Measurements from ENCODE around the gene ZNF25.
"Not testable (repeated sequence)": the region's sequence is repeated elsewhere in the genome, so short reads cannot be mapped to it uniquely, and the experiment has no call there.

Gene ZNF25

DNA sequence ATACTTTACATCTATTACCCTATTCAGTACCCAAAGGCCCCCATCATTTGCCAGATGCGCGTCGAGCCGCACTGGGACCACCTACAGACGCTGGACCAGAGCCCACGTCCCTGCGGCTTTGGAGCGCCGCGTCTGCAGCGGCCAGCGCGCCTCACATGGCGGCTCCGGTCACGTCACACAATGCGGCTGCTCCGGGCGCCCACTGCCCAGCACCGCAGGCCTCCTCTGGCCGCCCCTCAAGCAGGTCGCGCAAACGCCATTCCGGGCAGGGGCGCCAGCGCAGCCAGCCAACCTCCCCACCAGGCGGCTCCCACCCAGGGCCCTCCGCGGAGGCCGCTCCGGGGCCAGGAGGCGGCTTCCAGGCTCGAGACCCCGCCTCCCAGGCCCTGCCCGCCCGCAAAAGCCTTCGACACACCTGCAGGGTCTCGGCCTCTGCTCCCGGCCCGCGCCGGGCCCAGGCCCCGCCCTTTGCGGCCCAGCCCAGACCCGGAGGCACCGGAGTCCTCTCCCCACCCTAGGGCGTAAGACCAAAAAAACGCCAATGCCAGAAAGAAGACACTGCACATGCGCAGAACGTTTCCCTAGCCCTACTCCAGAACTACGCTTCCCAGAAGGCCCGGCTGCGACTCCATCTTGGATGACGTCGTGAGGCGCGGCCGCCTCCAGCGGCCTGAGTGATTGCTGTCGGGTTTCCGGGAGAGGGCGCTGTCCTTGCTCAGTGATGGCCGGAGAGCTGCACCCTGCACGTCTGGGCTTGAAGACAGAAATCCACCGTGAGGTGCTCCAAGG lies at the start of gene ZNF25:
ZNF25 (minus strand) TSS at position 557 of the 789 bp plus-strand sequence. CDS start 4,925 bp downstream, outside the sequence.
- peak; percentile 99 for DNase-seq

DNA sequence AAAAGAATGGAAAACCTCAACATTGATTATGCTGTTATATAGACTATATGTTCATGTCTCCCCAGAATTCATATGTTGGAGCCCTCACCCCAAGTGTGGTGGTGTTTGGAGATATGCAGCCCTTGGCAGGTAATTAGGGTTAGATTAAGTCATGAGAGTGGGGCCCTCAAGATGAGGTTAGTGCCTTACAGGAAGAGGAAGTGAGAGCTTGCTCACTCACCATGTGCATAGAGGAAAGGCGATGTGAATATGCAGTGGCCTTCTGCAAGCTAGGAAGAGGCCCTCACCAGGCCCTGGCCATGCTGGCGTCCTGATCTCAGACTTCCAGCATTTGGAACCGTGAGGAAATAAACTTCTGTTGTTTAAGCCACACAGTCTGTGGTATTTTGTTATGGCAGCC lies 48.8 kb upstream of the ZNF25 start:
- DNase-seq = no peak

DNA sequence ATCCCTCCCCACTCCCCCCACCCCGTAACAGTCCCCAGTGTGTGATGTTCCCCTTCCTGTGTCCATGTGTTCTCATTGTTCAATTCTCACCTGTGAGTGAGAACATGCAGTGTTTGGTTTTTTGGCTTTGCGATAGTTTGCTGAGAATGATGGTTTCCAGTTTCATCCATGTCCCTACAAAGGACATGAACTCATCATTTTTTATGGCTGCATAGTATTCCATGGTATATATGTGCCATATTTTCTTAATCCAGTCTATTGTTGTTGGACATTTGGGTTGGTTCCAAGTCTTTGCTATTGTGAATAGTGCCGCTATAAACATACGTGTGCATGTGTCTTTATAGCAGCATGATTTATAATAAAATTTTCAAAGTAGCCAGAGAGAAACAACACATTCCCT lies 42.7 kb upstream of the ZNF25 start:
- DNase-seq = not testable (repeated sequence)

DNA sequence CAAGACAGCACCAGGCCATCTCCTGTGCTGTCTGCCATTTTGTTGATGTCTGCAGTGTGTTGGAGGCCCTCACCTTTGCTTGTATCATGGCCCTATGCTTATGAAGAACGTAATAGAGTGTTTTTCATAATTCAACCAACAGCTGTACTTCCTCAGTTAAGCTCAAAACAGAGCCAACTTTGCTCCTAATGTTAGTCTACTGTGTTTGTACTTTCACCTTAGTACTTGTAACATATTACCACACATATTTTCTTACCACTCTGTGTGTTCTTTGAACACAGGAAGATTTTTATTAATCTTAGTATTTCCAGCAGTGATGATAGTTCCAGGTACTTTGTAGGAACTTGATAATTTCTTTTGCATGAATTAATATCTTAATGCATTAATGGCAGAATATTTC lies 39.9 kb upstream of the ZNF25 start:
- no peak for DNase-seq

DNA sequence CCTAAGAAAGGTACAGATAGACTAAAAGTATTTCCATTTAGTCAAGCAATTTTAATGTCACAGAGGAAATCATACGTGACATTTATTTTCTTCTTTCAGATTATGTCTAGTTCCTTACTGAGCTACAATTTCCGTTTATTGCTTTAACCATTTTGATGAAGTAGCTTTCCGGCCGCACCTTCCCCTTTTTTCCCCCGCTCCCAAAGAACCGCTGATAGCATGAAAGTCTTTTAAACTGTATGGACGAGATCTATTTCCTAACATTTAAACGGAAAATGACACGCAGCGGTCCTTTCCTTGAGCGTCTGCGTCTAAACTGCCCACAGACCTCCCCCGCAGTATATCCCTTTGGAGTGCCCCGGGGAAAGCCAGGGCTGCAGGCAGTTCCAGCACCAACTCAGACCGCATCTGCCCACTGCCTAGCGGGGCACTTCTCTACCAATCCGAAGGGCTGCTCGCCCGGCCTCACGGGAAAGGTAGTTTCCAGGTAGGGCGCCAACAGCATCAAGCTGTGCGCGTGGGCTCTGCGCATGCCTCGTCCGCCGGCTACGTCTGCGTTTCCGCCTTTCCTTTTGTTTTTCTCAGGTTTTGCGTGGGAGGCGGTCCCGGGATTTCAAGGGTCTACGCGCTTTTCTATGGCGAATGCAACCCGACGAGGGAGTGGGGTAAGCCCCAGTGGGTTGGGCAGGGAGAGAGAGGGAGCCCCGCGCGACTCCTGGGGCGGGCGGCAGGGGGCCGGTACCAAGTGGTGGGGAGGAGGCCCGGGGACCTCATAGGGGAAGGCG lies 33.9 kb upstream of the ZNF25 start, which contains the start of gene ZNF33A:
ZNF33A (plus strand) TSS at position 557 of the 785 bp plus-strand sequence. CDS start 1,667 bp downstream, outside the sequence.
- DNase-seq = peak; percentile 97

DNA sequence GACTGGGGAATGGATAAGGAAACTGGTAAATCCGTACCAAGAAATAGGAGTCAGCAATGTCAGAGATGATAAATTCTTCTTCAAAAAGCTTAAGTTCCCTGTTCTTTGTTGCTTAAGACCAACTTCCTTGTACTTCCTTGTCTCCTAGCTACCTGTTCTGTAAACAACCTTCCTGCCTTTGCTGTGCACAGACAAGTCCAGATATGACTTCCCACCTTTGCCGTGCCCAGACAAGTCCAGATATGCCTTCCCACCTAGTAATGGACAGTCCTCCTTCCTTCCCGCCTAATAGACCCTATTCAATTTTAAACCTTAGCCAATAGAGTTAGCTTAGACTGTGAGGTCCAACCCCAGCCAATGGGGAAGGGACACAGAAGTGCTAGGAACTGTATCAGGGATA lies 31.5 kb upstream of the ZNF25 start:
- DNase-seq = no peak

DNA sequence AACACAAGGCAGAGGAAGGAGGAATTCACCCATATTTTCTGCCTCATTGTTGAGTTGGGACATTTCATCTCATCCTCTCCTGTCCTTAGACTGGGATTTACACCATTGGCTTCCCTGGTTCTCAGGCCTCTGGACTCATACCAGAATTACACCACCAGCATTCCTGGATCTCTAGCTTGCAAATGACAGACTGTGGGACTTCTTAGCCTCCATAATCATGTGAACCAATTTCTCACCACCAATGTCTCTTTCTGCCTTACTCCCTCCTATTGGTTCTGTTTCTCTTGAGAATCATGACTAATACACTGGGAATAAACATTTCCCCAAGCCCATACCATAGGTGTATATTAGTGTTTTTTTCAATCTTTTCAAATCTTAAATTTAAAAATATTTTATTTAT lies 31.1 kb upstream of the ZNF25 start:
- DNase-seq = no peak

DNA sequence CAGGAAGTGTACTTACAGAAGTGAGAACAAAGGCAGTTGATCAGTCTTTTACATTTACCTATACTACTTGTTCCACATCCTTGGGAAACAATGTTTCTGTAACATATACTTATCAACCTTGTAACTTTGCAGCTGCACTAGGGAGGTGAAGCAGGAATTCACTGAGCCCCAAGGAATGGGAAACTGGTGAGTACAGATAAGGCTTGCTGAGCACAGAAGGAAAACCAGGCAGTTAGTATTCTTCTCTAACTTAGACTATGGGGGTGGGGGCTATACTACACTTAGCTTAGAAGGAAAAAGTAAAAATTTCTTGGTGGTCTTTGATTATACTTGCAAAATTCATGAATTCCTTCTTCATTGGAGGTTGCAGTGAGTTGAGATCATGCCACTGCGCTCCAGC lies 27.1 kb upstream of the ZNF25 start:
- DNase-seq = no peak

DNA sequence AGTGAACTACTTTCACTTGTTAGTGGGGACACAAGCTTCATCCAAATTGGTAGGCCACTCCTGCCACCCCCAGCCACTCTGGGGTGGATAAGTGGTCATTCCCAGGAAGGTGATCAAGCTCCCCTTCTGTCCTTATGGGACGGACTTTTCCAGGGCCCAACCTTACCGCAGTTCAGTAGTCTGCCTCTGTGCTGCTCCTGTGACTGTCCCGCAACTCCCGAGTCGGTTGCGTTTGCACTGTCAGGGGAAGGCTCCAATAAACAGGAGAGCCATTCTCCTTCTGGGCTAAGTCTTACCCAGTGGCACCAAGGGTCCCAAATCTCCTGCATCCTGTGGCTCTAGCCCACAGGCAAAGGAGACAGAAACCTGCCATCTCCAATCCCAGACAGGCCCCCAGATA lies 26.6 kb upstream of the ZNF25 start:
- no peak for DNase-seq

DNA sequence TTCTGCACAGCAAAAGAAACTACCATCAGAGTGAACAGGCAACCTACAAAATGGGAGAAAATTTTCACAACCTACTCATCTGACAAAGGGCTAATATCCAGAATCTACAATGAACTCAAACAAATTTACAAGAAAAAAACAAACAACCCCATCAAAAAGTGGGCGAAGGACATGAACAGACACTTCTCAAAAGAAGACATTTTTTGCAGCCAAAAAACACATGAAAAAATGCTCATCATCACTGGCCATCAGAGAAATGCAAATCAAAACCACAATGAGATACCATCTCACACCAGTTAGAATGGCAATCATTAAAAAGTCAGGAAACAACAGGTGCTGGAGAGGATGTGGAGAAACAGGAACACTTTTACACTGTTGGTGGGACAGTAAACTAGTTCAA lies 24.0 kb upstream of the ZNF25 start:
- DNase-seq = not testable (repeated sequence)

DNA sequence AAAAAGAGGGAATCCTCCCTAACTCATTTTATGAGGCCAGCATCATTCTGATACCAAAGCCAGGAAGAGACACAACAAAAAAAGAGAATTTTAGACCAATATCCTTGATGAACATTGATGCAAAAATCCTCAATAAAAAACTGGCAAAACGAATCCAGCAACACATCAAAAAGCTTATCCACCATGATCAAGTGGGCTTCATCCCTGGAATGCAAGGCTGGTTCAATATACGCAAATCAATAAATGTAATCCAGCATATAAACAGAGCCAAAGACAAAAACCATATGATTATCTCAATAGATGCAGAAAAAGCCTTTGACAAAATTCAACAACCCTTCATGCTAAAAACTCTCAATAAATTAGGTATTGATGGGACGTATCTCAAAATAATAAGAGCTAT lies 22.5 kb upstream of the ZNF25 start:
- DNase-seq = not testable (repeated sequence)

DNA sequence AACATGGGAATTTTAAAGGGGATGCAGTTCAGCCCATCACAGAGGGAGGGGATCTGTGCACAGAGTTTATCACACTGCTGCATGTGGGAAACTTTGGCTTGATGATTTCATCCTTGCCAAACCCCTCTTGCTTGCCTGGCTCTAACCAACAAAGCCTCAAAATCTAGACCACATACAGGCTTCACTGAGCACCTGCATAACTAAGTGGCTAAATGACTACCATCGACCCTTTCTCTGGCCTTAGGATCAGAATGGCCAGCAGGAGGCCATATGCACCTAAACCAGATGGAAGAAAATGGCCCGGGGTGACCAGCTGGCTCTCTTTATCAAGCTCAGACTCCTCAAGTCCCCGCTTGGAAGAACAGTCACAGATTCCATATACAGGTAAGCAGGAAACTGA lies 15.6 kb upstream of the ZNF25 start:
- DNase-seq = peak; percentile 9

DNA sequence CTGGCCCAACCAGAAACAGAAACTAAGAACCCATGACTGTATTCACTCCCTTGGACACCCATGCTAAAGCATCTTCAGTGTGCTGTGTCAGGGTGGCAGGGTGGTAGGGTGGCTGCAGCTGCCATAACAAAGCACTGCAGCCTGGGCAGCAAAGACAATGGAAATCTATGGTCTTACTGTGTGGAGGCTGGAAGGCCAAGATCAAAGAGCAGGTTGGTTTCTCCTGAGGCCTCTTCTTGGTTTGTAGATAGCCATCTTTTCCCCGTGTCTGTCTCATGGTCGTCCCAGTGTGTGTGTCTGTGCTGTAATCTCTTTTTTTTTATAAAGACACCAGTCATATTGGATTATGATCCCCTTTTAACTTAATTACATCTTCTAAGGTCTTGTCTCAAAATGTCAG lies 15.2 kb upstream of the ZNF25 start:
- DNase-seq = no peak

DNA sequence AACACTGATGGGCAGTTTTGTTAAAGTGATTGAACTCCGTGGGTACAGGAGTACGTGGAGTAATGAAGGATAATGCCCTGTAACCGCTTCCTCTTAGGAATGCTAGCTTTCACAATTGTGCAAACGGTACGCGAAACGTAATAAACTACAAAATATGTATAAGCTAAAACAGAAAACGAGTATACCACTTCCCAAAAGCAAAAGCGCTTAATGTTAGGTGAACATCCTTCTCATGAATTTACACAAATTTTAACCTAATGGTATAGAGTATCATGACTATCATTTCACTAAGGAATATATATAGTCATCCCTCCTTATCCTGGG lies 395 bp upstream of the ZNF25 start:
- no peak for DNase-seq

DNA sequence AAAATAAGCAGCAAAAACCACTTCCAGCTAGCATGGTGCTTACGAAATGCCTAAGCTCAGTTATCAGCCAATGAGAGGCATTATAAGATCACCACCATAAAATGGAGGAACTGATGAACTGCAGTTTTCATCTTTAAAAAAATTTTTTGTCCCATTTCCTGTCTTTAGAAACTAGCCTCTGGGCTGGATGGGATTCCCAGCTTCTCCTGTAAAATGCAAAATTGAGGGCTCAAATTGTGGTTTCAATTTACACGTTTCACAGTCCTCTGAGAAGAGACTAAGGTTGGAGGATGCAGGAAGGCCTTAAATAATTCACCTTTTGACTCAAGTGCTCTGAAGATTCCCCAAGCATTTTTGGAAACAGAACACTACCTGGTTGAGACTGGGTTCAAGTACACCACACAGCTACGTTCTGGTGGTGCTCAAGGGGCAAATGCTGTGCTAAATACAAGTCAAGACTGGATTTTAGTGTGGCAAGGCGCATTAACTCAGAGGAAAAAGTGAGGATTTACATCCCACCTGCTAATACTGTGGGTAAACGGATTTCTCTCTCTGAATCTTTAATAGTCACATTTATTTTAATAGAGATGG lies 951 bp downstream of the ZNF25 start:
- no peak for DNase-seq

DNA sequence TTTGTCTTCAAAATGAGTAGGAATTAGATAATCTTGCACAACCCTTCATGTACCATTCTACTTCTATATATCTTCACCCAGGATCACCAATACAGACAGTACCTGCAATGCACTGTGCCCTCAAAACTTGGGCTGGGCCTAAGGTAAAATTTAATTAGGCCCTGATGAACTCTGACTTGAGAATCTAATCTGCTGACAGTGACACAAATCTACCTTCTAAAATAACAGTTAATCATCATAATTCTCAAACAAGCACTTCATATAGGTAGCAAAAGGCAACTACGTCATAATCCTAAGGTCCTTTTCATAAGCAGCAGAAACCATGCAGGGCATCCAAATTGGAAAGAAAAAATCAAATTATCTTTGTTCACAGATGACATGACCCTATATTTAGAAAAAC lies 4.1 kb downstream of the ZNF25 start:
- no peak for DNase-seq

DNA sequence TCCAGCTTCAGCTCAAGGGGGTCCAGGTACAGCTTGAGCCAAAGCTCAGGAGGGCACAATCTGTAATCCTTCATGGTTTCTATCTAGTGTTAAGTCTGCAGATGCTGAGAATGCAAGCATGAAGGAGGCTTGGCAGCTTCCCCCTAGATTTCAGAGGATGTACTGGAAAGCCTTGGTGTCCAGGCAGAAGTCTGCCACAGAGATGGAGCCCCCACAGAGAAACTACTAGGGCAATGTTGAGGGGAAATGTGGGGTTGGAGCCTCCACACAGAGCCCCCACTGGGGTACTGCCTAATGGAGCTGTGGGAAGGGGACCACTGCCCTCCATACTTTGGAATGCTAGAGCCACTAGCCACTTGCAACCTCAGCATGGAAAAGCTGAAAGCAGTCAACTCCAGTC lies 11.4 kb downstream of the ZNF25 start:
- no peak for DNase-seq

DNA sequence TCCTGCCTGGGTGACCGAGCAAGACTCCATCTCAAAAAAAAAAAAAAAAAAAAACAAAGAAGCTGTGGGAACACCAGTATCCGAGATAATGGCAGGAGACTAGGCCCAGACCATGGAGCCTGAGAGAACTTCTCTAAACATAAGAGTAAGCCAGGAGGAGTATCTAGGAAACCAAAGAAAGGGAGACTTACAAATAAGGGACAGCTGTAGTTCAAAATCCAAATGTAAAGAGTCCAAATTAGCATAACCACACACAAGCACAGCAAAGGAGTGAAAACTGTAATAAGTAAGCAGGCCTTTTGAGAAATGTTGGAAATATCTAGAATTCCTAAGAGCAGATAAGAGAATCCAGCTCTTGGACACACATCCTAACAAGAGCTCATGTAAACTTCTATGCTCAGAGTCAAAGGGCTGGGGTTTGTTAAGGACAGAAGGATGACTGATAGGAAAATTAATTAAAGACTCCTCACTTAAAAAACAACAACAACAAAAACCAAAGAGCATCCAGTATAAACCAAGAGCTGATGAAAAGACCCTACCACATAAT lies 15.8 kb downstream of the ZNF25 start:
- DNase-seq = no peak

DNA sequence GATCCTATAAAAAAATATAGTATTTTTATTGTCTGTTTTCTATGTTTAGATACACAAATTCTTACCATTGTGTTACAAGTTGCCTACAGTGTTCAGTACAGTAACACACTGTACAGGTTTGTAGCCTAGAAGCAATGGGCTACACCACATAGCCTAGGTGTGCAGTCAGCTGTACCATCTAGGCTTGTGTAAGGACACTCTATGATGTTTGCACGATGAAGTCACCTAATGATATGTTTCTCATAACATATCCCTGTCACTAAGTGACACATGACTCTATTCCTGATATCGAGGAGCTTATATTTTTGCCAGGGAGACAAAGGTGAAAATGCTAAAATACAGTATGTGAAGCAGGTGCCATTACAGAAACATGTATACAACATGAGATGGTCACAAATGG lies 18.6 kb downstream of the ZNF25 start:
- no peak for DNase-seq

DNA sequence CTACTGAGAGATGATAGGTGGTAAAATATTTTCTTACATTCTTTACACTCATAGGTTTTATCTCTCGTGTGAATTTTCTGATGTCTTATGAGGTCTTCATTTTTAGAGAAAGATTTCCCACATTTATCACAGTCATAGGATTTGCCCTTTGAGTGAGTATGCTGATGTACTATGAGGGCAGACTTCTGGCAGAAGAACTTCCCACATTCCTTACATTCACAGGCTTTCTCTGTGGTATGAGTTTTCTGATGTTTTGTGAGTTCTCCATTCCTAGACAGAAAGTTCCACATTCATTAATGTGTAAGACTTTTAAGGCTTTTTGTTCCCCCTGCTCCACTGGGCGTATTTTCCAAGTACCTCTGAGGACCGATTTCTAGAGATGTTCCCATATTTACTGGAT lies 23.5 kb downstream of the ZNF25 start:
- no peak for DNase-seq

DNA sequence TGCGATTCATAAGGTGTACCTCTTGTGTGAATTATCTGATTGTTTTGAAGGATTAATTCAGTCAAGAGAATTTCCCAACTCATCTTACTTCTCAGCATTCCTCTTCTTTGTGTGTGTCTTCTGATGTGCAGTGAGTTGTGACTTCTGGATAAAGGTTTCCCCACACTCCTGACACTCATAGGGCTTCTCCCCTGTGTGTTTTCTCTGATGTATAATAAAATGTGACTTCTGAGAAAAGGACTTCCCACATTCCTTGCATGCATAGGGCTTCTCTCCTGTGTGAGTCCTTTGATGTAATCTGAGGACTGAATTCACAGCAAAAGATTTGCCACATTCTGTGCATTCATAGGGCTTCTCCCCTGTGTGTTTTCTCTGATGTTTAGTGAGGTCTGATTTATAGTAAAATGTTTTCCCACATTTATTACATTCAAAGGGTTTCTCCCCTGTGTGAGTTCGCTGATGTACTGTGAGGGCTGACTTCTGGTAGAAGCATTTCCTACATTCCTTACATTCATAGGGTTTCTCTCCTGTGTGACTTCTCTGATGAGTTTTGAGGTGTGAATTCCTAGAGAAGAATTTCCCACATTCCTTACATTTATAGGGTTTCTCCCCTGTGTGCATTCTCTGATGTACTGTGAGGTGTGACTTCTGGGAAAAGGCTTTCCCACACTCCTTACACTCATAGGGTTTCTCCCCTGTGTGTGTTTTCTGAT lies 24.2 kb downstream of the ZNF25 start:
- no peak for DNase-seq

DNA sequence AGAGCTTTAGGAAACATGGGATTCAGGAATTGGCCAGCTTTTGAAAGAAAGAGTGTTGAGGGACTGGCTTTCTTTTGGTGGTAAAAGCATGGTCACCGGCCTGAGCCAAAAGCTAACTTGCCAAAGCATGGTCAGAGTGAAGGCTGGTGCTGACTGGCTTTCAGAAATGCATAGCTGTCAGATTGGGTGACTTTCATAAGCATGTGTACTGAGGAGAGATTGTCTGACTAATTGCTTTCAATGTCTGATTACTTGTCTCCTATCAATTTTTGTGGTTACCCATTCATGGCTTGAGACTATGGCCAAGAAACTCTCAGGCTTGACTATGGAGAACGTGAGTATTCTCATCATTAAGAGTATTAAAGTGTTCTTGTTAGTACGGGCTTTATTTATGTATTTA lies 28.2 kb downstream of the ZNF25 start:
- DNase-seq = no peak

DNA sequence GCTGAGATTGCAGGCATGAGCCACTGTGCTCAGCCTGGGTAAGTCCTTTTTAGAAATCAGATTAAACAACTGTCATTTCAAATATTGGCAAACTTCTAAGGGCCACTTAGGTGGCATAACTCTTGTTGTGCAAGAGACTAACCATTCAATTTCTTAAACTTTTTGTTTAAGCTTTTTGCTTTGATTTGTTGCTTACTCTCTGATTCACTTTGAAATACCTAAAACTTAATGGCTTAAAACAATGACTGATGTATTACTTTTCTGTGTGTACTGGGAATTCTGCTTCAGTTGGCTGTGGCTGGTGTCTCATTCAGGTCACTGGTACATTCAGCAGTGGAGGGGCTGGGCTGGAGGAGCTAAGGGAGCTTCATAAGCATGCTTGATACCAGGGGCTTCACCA lies 28.9 kb downstream of the ZNF25 start:
- DNase-seq = no peak
